Fibroblast of lung (primary cell): Measurements from ENCODE around the gene LRIT1.

Experiments used
- CTCF ChIP-seq, 2 donors: IDR thresholded peaks in 1 of 2; conservative IDR thresholded peaks in 1 of 2; 1 replicate in 1 of 2; 2 replicates in 1 of 2; pipeline ENCODE4 v1.5.1; 2011 to 2012; ENCODE audit warnings: low read length in 2 of 2, control low read depth in 1 of 2, inconsistent platforms in 1 of 2, low read depth in 1 of 2, mild to moderate bottlenecking in 1 of 2
- EZH2 ChIP-seq: IDR thresholded peaks from 2 replicates; pipeline ENCODE4 v1.5.1; 2012; ENCODE audit warnings: low read length, control low read depth, mild to moderate bottlenecking; ENCODE audit errors: missing control alignments

DNA sequence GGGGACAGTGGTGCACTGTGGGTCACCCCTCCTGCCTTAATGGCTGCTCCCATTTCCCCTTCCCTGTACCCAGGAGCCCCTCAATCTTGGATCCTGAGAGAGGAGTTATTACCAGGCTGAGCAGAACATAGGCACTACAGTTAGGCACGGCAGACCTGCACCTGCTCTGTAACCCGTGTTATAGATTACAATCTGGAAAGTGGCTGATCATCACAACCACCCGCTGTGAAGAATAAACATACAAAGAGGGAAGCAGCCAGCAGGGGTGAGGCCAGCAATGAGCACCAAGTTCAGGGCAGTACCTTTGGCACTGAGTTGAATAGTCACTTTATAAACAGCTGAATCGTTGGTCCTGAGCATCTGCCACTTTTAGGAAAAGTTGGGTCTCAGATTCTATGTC is 45.3 kb downstream of the LRIT1 start:
- TF ChIP-seq CTCF (conservative IDR thresholded peaks at IDR 0.05 in 1 of 2, IDR thresholded peaks at IDR 0.05 in 1 of 2; ENCODE audit: low read depth in 1 of 2, low read length in 2 of 2) (no peak), EZH2 (no peak)
